MM.1S (cell line): Measurements from ENCODE around the gene GRIK3.

Source experiments
- CTCF ChIP-seq: fragments of 300-600 bp; sonication (generic); IDR thresholded peaks from 2 replicates; pipeline ENCODE4 v1.5.1; 2016; ENCODE audit warnings: antibody characterized with exemption, low read length, mixed read lengths
- EZH2 ChIP-seq: fragments of 300-600 bp; sonication (generic); optimal IDR thresholded peaks from 2 replicates; pipeline ENCODE3; 2017; ENCODE audit warnings: low read depth, mild to moderate bottlenecking, antibody characterized with exemption, low read length, mixed read lengths

- TF ChIP-seq CTCF = no peak
- no peak for TF ChIP-seq EZH2
Observed at GRCh38 chr1:36816348-36816747, 218.0 kb downstream of the GRIK3 start.
